Measurements from ENCODE around the gene TTLL1. TPM values are rescaled to one million over a fixed set of nuclear protein-coding genes. Genes with fewer than 3 reads are reported as not detected.
"Not testable (repeated sequence)": the region's sequence is repeated elsewhere in the genome, so short reads cannot be mapped to it uniquely, and the experiment has no call there.

The TTLL1 gene
- total RNA-seq, 1 experiment from 2014 or later: 3.7 TPM

DNA sequence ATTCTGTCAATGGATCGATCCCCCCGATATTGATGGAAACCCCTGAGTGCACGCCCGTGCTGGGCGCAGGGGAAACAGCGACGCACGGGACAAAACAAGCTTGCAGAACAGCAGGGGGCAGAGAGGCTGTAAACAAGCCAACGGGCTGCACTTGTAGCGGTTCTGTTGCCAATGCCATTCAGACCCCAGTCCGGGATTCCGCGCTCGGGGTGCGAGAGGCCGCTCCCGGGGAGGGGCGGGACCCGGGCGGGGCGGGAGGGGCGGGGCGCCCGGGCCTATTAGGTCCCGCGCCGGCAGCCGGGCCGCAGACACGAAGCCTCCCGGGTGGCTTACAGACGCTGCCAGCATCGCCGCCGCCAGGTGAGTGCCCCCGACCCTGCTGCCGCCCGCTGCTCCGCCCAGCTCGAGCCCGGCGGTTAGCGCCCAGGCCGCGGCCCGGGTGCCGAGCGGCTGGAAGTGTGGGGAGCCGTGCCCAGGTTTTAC lies 21.3 kb upstream of the TTLL1 start, which contains the start of gene BIK:
TSS of gene BIK (plus strand) at position 307 of the 483 bp plus-strand sequence. CDS start 13,273 bp downstream, outside the sequence.
- DNase-seq (ENCODE audit: low read depth): peak; percentile 31

DNA sequence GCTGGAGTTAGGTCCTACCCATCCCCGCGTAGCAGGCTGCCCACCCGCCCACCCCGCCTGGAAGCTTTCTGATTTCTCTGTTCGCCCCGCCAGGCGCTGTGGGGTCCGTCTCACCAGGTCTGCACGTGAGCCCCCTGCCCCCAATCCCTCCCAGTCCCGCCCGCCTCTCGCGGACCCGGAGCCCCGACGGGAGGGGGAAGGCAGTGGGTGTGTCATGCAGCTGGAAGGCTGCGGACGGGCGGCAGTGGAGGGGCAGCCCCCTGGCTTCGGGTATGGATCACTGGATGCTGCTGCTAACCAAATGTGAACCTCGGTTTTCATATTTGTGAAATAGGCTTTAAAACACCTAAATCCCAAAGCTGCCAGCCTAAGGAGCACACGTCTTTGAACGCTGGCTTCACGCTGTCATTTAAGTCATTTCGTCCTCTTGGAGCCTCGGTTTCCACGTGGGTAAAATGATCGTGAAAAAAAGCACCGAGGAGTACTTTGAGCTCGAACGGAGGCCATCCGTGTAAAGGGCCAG lies 20.8 kb upstream of the TTLL1 start:
- DNase-seq (ENCODE audit: low read depth): no peak

DNA sequence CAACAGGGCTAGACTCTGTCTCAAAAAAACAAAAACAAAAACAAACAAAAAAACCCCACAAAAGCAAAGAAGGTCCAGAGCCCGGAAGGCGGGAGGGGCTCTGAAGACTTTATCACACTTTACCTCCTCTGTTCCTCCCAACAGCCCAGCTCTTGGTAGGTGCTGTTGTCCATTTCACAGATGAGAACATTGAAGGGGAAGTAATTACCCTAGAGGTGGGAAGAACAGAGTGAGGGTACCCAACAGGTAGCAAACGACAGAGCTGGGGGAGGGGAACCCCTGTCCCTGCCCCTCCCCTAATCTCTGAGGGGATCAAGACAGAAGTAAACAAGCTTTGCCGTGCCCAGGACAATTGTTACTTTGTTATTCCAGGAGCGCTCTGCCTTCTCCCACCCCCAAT lies 20.3 kb upstream of the TTLL1 start:
- DNase-seq (ENCODE audit: low read depth): no peak

DNA sequence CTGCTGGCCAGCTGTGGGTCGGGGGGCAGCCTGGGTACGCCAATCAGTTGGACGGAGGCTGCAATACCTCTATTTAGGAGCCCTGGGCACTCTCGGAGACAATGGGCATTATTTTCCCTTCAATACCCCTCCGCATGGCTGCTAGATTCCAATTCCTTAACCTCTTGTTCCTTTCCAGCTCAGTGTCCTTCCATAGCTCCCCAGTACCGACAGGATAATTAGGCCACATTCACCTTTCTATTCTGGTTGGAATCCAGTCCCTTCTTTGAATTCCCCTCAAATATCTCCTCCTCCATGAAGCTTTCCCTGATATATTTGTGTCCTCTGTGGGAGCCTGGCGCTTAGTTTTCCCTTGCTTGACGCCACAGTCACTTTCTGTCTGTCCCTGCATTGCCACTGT lies 17.1 kb upstream of the TTLL1 start:
- no peak for DNase-seq (ENCODE audit: low read depth)

DNA sequence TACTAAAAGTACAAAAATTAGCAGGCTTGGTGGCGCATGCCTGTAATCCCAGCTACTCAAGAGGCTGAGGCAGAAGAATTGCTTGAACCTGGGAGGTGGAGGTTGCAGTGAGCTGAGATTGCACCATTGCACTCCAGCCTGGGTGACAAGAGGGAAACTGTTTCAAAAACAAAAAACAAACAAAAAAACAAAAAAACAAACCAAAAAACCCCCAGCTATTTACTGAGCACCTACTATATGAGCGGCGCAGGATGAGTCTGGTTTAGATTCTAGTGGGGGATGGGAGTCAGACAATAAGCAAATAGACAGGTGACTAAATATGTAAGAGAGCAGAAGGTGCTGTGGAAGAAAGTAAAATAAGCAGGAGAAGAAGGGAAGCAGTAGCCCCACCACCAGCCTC lies 15.8 kb upstream of the TTLL1 start:
- DNase-seq (ENCODE audit: low read depth): not testable (repeated sequence)

DNA sequence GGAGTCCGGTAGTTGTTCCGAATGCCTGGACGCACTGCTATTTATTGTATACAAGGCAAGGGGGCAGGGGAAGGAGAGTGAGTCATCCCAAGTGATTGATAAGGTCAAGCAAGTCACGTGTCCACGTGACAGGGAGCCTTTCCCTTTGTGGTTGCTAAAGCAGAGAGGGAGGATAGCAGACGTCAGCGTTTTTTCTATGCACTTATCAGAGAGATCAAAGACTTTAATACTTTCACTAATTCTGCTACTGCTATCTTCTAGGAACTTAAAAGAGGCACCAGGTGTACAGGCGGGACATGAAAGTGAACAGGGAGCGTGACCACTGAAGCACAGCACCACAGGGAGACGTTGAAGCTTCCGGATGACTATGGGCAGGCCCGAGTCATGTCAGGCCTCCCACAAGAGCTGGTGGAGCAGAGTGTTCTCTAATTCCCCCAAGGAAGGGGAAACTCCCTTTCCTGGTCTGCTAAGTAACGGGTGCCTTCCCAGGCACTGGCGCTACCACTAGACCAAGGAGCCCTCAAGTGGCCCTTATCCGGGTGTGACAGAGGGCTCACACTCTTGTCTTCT lies 14.9 kb upstream of the TTLL1 start:
- DNase-seq (ENCODE audit: low read depth): not testable (repeated sequence)

DNA sequence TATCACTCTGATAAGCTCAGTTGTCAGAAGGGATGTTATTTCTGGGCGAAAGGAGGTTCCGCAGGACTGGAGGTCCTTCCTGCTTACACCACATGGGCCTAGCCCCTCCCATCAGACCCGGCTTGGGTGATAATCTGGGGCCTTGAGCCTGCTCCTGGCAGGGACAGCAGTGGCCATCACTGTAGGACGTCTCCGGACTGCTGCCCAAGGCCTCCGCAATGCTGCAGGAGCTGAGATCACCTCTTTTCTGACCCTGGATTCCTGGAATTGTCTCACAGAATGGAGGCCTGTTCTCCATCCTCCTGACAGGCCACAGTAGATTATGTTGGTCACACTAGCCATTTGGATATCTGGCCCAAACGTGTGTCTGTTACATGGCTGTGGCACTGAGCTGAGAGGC lies 12.1 kb upstream of the TTLL1 start:
- DNase-seq (ENCODE audit: low read depth): no peak

DNA sequence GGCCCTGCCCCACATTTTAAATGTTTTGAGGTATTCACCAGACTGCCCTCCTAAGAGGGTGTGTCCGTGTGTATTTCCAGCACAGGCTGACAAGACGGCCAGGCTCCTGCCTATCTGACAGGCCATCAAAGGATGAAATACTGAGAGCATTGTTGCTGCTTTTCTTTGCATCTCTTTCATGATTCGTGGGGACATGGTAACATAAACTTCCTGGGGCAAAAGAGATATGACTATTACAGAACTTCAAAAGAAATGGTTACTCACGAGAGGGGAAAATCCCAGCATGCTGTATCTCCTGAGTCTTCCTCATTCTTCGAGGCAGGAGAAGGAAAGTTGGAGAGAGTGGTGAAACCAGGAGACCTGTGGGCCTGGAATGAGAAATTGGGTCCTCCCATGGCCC lies 11.0 kb upstream of the TTLL1 start:
- peak; percentile 48 for DNase-seq (ENCODE audit: low read depth)

DNA sequence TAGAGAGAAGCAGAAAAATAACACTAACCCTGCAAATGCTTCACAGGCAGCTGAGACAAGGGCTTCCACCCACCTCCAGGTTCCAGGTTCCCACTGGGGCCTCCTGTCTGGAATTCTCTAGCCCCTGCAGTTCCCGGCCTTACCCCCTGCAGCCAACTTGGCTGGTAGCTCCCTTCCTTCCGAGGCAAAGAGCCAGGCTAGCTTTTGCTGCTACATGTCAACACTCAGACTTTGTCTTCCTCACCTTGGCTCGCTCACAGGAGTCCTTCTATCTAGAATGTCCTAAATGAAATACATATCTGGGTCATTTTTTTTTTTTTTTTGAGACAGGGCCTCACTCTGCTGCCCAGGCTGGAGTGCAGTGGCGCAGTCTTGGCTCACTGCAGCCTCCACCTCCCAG lies 9.9 kb upstream of the TTLL1 start:
- DNase-seq (ENCODE audit: low read depth): no peak

DNA sequence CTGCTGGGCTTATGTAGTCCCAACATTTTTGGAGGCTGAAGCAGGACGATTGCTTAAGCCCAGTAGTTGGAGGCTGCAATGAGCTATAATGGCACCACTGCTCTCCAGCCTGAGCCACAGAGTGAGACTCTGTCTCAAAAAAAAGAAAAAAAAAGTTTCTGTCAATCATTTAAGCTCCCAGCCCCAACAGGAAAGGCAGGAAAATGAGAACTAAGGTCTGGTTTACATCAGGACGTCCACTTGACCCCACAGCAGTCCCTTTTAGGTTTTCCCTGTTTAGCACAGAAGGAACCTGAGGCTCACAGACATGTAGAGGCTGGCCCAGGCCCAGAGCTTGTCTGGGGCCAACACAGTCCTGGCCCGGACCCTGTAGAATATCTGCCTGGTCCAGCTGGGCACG lies 9.2 kb upstream of the TTLL1 start:
- no peak for DNase-seq (ENCODE audit: low read depth)

DNA sequence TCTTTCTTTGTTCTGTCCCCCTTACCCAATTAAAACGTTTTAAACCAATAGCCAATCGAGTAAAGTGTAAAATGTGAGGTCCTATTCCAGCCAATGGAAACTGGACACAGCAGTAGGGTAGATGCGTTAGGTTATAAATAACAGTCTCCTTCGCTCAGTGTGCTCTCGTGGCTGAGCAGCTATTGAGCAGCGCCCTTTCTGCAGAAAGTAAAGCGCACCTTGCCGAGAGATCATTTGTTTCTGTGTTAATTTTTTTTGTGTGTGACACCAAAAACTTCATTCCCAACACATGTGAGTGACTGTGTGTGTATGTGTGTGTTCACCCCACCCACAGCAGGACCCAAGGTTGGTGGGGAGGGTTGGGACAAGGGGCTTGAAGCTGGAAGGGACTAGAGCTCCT lies 7.2 kb upstream of the TTLL1 start:
- DNase-seq (ENCODE audit: low read depth): no peak

DNA sequence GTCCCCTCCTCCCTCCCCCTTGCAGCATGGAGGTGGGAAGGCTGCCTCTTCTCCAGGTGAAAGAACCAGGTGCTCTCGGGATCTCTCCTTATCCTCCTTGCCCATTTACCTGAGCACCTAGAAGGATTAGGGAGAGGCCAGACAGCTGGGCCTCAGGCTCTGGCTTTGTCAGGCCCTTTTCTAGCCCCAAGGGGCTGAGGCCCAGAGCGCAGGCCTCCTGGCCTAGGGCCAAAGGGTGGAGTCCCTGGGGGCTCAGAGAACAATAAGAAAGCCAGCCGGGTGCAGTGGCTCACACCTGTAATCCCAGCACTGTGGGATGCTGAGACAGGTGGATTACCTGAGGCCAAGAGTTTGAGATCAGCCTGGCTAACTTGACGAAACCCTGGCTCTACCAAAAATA lies 5.4 kb upstream of the TTLL1 start:
- no peak for DNase-seq (ENCODE audit: low read depth)

DNA sequence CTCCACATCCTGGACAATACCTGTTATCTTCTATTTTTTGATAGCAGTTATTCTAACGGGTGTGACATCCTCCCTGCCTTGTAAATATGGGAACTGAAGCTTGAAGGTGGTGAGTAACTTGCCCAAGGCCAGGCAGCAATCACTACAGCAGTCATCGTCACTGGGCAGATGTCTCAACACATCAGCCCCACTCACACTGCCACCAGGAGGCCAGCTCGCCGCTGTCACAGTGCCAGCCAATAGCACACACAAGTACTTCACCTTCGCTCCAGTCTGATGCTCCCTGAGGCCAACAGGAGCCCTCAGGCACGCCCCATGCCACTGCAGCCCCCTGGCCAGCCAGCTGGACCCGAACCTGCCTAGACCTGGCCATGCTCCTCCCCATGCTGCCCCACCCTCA lies 4.9 kb upstream of the TTLL1 start:
- peak; percentile 71 for DNase-seq (ENCODE audit: low read depth)

DNA sequence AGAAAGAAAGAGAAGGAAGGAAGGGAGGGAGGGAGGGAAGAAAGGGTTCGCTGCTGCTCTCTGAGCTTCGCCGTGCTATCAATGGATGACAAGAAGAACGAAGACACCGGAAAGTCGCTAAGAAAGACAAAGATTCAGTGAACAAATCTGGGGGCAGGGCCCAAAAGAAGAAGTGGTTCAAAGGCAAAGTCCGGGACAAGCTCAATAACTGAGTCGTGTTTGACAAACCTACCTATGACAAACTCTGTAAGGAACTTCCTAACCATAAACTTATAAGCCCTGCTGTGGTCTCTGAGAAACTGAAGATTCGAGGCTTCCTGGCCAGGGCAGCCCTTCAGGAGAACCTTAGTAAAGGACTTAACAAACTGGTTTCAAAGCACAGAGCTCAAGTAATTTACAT lies 2.9 kb upstream of the TTLL1 start:
- no peak for DNase-seq (ENCODE audit: low read depth)

DNA sequence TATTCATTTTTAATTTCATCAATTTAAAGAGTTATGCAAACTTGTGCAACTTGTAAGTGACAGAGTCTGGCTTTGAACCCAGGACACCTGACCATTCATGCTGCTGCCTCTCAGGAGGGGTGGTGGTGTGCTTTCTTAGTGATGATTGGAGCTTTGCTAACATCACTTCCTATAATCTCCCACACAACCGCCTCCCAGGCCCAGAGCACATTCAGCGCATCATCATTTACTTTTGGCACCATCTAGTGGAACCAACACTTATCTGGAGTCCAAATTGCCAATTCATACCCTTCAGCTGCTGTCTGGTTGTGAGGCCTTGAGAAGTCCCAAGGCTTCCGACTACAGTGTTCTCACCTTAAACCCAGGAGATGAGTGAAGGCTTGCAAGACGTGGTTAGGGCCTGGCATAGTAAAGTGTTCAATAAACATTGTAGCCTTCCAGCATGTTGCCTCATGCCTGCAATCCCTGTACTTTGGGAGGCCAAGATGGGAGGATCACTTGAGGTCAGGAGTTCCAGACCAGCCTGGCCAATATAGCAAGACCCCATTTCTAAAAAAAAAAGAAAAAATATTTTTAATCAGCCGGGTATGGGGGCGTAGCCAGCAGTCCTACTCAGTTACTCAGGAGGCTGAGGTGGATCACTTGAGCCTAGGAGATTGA lies 1.1 kb upstream of the TTLL1 start:
- DNase-seq (ENCODE audit: low read depth): peak; percentile 91

DNA sequence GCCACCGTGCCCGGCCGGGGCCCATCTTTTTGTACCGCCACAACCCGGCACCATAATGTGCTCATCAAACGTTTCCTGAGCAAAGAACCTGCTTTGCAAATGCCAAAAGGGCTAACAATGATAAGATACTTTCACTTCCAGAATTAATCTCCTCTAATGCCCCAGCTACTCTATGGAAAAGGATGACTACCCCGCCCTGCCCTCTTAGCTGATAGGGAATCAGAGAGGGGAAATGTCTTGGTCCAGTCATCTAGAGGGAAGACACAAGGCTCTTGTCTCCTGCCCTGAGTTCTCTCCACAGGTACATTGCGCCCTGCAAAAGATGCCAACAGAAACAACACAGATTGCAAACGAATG lies 586 bp downstream of the TTLL1 start:
- no peak for DNase-seq (ENCODE audit: low read depth)

DNA sequence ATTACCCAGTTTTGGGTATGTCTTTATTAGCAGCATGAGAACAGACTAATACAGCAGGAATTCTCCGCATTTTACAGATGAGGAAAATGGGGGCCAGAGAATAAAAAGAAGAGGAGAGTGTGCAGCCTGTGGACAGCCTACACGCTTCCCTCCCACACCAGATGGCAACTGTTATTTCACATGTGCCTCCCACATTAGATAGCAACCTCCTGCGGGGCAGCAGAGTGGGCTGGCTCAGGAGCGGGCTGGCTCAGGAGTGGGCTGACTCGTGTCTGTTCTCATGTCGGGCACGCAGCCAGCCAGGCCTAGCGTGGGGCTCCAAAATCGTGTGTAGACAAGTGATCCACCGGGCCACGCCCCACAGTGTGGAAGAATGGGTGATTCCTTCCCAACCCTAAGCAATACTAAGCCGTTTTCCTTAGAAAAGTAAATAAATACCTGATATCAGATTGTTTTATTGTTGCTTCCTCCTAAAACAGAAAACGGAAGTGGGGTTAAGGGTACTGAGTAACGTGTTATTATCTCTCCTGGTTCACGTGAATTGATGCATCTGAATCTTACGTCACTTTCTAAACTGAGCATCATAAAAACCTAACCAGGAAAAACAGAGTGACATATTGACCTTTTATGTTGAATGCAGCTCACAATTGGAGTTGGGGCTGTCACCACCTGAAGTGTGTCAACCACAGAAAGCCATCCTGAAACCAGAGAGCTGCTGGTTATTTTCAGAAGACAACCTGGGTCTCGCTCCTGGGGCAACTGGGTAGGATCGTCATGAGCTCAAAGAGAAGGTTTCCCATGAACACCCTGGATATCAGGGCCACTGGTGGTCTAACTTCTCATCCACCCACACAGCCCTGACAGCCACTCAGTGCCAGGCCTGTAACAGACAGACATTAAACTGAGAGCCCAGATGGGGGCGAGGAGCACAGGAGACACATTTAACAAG lies 3.3 kb downstream of the TTLL1 start:
- no peak for DNase-seq (ENCODE audit: low read depth)

DNA sequence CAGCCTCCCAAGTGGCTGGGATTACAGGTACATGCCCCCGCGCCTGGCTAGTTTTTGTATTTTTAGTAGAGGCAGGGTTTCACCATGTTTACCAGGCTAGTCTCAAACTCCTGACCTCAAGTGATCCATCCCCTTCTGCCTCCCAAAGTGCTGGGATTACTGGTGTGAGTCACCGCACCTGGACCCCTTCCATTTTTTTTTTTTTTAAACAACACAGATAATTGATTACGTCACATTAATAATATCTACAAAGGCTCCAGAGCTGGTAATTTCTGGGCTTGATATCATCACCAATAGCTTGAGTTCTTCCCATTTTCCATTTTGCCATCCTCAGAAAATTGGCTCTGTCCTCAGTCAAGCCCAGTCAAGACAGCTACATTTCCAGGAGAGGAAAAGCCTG lies 7.2 kb downstream of the TTLL1 start:
- DNase-seq (ENCODE audit: low read depth): no peak

DNA sequence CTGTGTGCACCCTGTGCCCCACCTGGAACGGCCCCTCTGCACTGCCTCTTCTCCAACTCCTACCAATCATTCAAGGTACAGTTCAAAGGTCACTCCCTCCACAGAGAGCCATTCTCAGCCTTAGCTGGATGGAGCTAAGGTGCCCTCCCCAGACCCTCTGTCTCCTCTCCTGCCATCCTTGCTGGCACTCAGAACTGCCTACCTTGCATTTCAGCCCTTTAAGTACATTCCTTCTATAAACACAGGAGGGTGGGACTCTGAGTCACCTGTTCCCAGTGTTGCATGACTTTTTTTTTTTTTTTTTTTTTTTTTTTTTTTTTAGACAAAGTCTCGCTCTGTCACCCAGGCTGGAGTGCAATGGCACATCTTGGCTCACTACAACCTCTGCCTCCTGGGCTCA lies 8.6 kb downstream of the TTLL1 start:
- no peak for DNase-seq (ENCODE audit: low read depth)

DNA sequence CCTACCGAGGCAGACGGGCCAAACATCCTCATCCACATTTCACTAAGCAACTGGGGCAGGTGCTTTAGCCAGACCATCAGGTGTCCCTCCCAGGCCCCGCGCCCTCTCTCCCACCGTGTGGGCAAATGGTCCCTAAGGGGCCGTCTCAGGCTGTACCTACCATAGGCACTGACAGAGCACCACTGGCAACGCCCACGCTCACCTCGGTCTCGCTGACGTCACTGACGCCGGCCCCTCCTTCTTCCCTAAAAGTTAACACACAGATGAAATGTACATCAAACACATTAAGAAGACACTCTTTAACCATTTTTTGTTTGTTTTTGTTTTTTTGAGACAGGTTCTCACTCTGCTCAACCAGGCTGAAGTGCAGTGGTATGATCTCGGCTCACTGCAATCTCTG lies 9.4 kb downstream of the TTLL1 start:
- DNase-seq (ENCODE audit: low read depth): no peak

DNA sequence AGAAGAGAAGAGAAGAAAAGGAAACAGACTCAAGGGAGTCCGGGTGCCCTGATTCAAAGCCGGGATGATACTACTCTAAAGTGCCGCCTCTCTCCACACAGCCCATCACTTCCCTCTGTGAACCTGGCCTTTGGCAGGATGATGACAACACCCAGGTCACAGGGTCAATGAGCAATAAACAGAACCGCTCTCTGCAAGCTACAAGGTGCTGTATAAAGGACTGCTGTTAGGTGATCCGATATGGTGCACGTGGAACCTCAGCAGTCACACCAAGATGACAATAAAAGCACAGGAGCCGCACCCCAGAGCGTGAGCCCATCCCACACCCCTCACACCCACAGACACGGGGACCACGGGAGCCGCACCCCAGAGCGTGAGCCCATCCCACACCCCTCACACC lies 10.7 kb downstream of the TTLL1 start:
- DNase-seq (ENCODE audit: low read depth): no peak

DNA sequence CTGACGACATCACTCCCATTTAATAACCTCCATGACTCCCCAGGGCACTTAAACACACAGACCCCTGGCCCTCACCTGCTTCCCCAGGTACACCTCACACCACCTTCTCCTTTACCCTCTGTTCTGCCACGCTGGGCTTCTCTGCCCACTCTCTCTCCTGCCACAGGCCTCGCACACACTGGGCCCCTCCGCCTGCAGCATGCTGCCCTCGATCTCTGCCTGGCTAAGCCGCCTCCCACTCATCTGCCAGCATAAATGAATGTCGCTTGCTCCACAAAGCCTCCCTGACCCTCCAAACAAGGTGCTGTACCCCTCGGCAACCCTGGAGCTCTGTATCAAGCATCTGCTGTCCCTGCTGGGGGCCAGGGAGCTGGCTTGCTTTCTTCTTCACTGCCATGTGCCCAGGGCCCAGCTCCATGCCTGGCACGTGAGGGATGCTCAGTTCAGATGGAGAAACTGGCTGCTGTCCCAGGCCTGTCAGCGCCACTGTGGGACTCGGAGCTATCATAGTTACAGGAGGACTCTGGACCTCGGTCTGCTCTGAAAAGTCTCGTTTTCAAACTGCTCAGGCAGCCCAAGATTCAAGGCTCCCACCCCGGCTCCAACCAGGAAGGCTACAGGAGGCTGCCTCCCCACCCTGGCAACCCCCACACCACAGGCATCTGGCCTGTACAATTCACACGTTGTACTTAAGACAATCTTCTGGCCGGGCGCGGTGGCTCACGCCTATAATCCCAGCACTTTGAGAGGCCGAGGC lies 11.9 kb downstream of the TTLL1 start:
- no peak for DNase-seq (ENCODE audit: low read depth)

Data from RPMI7951 (cell line).